ENCODE measurements around the gene BCKDHA. TPM values are rescaled to one million over a fixed set of nuclear protein-coding genes. Genes with fewer than 3 reads are reported as not detected.

The BCKDHA gene
- total and polyA plus RNA-seq, 4 experiments from 2014 or later, result 23.6 to 65.1 (median 43.4) TPM

DNA sequence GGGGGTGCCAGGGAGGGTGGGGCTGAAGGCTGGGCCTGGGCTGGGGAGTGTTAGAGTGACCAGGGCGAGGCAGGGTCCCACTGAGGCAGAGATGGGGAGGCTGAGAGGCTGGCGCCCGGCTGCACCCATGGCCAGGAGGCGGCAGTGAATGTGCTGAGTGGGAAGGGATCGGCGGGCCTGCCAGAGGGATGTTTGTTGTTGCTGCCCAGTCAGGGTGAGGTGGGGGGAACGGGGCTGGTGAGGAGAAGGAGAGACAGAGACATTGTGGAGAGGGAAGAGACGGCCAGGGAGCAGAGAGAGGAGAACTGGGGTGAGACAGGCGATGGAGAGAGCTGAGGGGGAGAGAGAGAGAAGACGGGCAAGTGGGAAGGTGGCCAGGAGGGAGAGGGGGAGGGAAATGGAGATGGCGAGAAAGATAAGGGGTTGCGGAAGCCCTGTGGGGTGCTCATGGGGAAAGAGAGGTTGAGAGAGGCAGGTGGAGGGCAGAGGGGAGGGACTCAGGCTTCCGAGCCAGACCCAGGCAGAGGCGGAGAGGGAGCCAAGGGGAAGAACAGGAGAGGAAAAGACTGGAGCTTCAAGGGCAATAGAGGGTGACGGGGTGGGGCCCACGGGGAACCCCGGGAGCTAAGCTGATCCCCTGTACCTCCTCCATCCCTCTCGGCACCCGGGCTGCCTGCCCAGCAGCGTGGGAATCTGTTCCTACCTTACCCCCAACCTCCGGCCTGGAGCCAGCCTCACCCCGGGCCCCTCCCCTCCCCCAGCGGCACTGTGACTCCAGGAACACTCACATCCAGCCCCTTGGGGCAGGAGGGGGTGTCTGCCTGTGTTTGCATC lies 30.2 kb downstream of the BCKDHA start:
- Histone ChIP-seq H3K4me1 (ENCODE audit: insufficient read depth, low read length) (peaks cover 39% of the 10 kb centered on the region), H3K36me3 (ENCODE audit: insufficient read depth, low read length) (peaks cover 15% of the 10 kb centered on the region), H3K9me3 (ENCODE audit: control insufficient read depth in 1 of 2, low read length in 2 of 2) (no peaks in the 10 kb centered on the region), H3K27me3 (ENCODE audit: insufficient read depth, low read length) (no peaks in the 10 kb centered on the region), H3K4me3 (ENCODE audit: low read length in 2 of 2) (peak overlapping the region; percentile 17 to 33), H3K27ac (ENCODE audit: low read depth, low read length) (peak overlapping the region; percentile 68)
- Mint-ChIP-seq H3K4me3 (peak overlapping the region; percentile 90 to 98 (median 92)), H3K36me3 (peaks cover 19 to 48% of the 10 kb centered on the region in 2 donors), H3K4me1 (peaks cover 18 to 51% (median 34%) of the 10 kb centered on the region in 4 donors), H3K27me3 (no peaks in the 10 kb centered on the region), H3K9me3 (no peaks in the 10 kb centered on the region), H3K27ac (peak overlapping the region; percentile 91 to 98 (median 96))
- DNase-seq, result peak; percentile 49 to 81 (median 59)
- ChIA-PET POLR2A (ENCODE audit: partially characterized antibody) (interaction anchor here (0.6 to 4.3 kb wide), 10 partner anchors 12 to 165 kb away, joined by 3 to 17 read pairs (median 4); partner anchors contain the start of genes B9D2 and DMAC2), CTCF (ENCODE audit: partially characterized antibody) (interaction anchor here (1.0 to 2.5 kb wide), 5 partner anchors 12 to 223 kb away, joined by 3 to 8 read pairs (median 4); no protein-coding TSS in a partner anchor)
- intact Hi-C loops (cut with micrococcal nuclease), result loop anchor here (1.0 kb wide), 2 partner anchors 11 to 31 kb away; partner anchors contain the start of genes BCKDHA, DMAC2 and EXOSC5

DNA sequence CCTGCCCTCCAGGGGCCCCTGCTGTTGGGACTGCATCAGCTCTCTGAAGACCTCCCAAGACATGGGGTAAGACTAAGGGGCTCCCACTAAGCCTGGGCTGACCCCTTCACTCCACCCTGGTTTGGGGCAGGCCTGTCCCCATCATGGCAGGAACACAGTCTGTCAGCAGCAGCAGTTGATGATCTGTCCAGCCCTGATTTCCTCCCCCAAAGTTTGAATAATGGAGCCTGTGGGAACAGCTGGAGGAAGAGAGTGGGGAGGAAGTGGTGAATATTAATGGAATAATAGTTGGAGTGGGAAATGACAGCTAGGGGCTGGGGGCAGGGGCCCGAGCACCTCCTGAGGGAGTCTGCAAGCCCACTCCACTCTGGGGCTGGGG lies 30.9 kb downstream of the BCKDHA start:
- no peaks in the 10 kb centered on the region for H3K9me3 ChIP-seq (ENCODE audit: control insufficient read depth in 1 of 2, low read length in 2 of 2)
- DNase-seq, result no peak
- Mint-ChIP-seq H3K4me3 (peak overlapping the region; percentile 73 to 98 (median 92)), H3K36me3 (peaks cover 19 to 46% of the 10 kb centered on the region in 2 donors), H3K9me3 (no peaks in the 10 kb centered on the region), H3K27me3 (no peaks in the 10 kb centered on the region), H3K4me1 (peaks cover 18 to 51% (median 34%) of the 10 kb centered on the region in 4 donors), H3K27ac (peak overlapping the region; percentile 52 to 96 (median 84))
- ChIA-PET POLR2A (ENCODE audit: partially characterized antibody) (interaction anchor here (0.6 to 4.3 kb wide), 12 partner anchors 11 to 166 kb away, joined by 3 to 17 read pairs (median 4); partner anchors contain the start of genes B9D2 and DMAC2), CTCF (ENCODE audit: partially characterized antibody) (interaction anchor here (1.0 to 2.5 kb wide), 6 partner anchors 10 to 224 kb away, joined by 3 to 8 read pairs (median 4); no protein-coding TSS in a partner anchor)
- H3K27ac ChIP-seq (ENCODE audit: low read depth, low read length), result peak overlapping the region; percentile 68
- H3K4me1 ChIP-seq (ENCODE audit: insufficient read depth, low read length), result peaks cover 39% of the 10 kb centered on the region
- no peaks in the 10 kb centered on the region for H3K27me3 ChIP-seq (ENCODE audit: insufficient read depth, low read length)
- peaks cover 16% of the 10 kb centered on the region for H3K36me3 ChIP-seq (ENCODE audit: insufficient read depth, low read length)
- intact Hi-C loops (cut with micrococcal nuclease), result loop anchor here (1.0 kb wide), 1 partner anchor 31 kb away; the partner anchor contains the start of genes BCKDHA and EXOSC5
- H3K4me3 ChIP-seq (ENCODE audit: low read length in 2 of 2), result peak overlapping the region in 1 of 2 donors; percentile 33

DNA sequence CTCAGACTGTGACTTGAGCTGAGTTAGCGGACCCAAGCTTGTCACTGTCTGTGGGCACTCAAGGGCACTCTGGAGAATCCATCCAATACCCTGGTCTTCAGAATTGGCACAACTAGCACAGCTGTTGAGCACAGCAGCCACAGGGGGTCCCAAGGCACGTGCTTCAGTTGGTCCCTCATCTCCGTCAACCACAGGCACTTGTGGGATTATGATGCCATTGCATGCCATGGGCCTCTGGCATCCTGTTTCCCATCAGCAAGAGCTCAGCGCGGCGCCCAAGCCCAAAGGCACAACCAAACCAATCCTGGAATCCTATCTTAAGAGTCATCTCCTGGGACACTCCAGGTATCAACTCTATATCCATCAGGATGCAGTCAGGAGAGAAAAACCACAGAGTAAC lies 33.3 kb downstream of the BCKDHA start:
- no peak overlapping the region for H3K27ac ChIP-seq (ENCODE audit: low read depth, low read length)
- intact Hi-C loops (cut with micrococcal nuclease), result no loop called here
- no peak overlapping the region for H3K4me3 ChIP-seq (ENCODE audit: low read length in 2 of 2)
- no peak for DNase-seq
- Mint-ChIP-seq H3K9me3 (no peaks in the 10 kb centered on the region), H3K4me1 (peaks cover 18 to 45% (median 30%) of the 10 kb centered on the region in 4 donors), H3K36me3 (peaks cover 23 to 43% of the 10 kb centered on the region in 2 donors), H3K27ac (peak overlapping the region in 3 of 7 donors; percentile 19 to 62 (median 40)), H3K27me3 (no peaks in the 10 kb centered on the region), H3K4me3 (no peak overlapping the region)
- POLR2A ChIA-PET (ENCODE audit: partially characterized antibody), result interaction anchor here (0.8 to 2.1 kb wide), 4 partner anchors 9 to 123 kb away, joined by 4 to 12 read pairs (median 8); partner anchors contain the start of genes B9D2, DMAC2 and TGFB1
- H3K36me3 ChIP-seq (ENCODE audit: insufficient read depth, low read length), result peaks cover 14% of the 10 kb centered on the region
- CTCF ChIA-PET (ENCODE audit: partially characterized antibody), result interaction anchor here (1.1 to 2.0 kb wide), 5 partner anchors 11 to 123 kb away, joined by 3 to 10 read pairs (median 5); partner anchors contain the start of gene B9D2
- H3K9me3 ChIP-seq (ENCODE audit: control insufficient read depth in 1 of 2, low read length in 2 of 2), result no peaks in the 10 kb centered on the region
- H3K4me1 ChIP-seq (ENCODE audit: insufficient read depth, low read length), result peaks cover 29% of the 10 kb centered on the region
- H3K27me3 ChIP-seq (ENCODE audit: insufficient read depth, low read length), result no peaks in the 10 kb centered on the region

DNA sequence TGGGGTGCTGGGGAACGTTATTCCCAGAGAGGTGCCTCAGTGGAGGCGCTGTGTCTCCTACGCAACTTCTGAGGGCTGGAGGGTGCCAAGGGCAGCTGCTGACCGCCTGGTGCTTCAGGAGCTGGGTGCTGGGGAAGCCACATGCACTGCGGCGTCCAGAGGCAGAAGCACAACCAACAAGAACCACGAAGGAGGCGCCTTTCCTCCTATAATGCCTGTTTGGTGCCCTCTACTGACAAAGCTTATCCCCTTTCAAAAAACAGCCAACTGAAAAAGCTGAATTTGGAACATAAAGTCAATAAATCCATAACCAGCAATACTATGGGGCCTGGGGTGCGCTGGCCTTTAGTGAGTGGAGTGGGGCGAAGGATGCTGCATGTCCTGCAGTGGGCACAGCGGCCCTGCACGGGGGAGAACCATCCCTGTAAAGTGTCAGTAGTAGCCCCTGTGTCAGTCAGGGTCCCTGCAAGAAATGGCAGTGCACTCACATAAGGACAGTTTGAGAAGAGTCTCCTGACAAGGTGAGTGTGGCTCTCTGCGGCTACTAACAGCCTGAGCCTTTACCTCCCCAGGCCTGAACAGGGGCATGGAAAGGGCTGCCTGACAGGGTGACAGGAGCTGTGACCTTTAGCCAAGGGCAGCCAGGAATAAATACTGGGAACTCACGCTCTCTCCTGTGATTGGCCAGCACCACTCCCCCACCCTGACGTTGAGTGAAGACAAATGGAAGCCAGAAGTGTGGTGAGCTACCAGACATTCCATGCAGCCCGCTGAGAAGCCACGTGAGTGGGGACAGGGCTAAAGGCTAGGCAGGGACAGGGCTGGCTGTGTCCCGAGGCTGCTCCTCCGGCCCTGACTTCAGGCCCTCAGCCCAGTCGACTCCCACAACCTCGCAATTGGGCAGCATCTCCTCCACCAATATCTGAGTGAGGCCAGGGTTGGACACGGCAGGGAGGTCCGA lies 34.1 kb downstream of the BCKDHA start:
- Histone ChIP-seq H3K4me3 (ENCODE audit: low read length in 2 of 2) (no peak overlapping the region), H3K9me3 (ENCODE audit: control insufficient read depth in 1 of 2, low read length in 2 of 2) (no peaks in the 10 kb centered on the region), H3K27me3 (ENCODE audit: insufficient read depth, low read length) (no peaks in the 10 kb centered on the region), H3K4me1 (ENCODE audit: insufficient read depth, low read length) (peaks cover 29% of the 10 kb centered on the region), H3K36me3 (ENCODE audit: insufficient read depth, low read length) (peaks cover 14% of the 10 kb centered on the region), H3K27ac (ENCODE audit: low read depth, low read length) (no peak overlapping the region)
- Mint-ChIP-seq H3K4me3 (no peak overlapping the region), H3K27ac (peak overlapping the region in 3 of 7 donors; percentile 22 to 62 (median 40)), H3K4me1 (peaks cover 19 to 44% (median 30%) of the 10 kb centered on the region in 4 donors), H3K36me3 (peaks cover 26 to 42% of the 10 kb centered on the region in 2 donors), H3K27me3 (no peaks in the 10 kb centered on the region), H3K9me3 (no peaks in the 10 kb centered on the region)
- intact Hi-C loops (cut with micrococcal nuclease), result no loop called here
- POLR2A ChIA-PET (ENCODE audit: partially characterized antibody), result interaction anchor here (0.8 to 2.1 kb wide), 6 partner anchors 8 to 124 kb away, joined by 3 to 12 read pairs (median 4); partner anchors contain the start of genes B9D2, DMAC2 and TGFB1
- CTCF ChIA-PET (ENCODE audit: partially characterized antibody), result interaction anchor here (0.6 to 2.0 kb wide), 8 partner anchors 9 to 227 kb away, joined by 3 to 10 read pairs (median 4); partner anchors contain the start of gene B9D2
- no peak for DNase-seq

DNA sequence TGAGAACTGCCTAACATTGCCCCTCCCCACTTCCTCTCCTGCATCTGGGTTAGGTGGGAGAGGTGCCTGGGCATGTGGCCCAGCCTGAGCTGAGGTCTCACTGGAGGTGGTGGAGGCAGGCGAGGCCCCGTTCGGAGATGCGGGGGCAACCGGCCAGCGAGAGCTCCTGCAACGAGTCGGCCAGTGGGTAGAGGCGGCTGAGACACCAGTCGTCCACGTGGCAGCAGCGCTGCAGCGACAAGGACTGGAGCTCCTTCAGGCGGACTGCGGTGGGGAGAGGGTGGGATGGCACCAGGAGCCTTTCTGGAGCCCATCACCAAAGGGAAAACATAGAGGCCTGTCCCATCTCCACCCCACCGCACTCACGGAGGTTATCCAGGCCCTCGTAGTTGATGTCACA lies 35.6 kb downstream of the BCKDHA start:
- DNase-seq, result no peak
- Mint-ChIP-seq H3K27ac (peak overlapping the region in 1 of 7 donors; percentile 47), H3K9me3 (no peaks in the 10 kb centered on the region), H3K4me3 (no peak overlapping the region), H3K27me3 (no peaks in the 10 kb centered on the region), H3K4me1 (peaks cover 16 to 36% (median 25%) of the 10 kb centered on the region in 4 donors), H3K36me3 (peaks cover 30 to 37% of the 10 kb centered on the region in 2 donors)
- H3K4me3 ChIP-seq (ENCODE audit: low read length in 2 of 2), result no peak overlapping the region
- peaks cover 20% of the 10 kb centered on the region for H3K4me1 ChIP-seq (ENCODE audit: insufficient read depth, low read length)
- peaks cover 14% of the 10 kb centered on the region for H3K36me3 ChIP-seq (ENCODE audit: insufficient read depth, low read length)
- H3K27ac ChIP-seq (ENCODE audit: low read depth, low read length), result no peak overlapping the region
- CTCF ChIA-PET (ENCODE audit: partially characterized antibody), result interaction anchor here (0.5 to 0.9 kb wide), 3 partner anchors 16 to 249 kb away, joined by 3 read pairs; no protein-coding TSS in a partner anchor
- intact Hi-C loops (cut with micrococcal nuclease), result no loop called here
- H3K9me3 ChIP-seq (ENCODE audit: control insufficient read depth in 1 of 2, low read length in 2 of 2), result no peaks in the 10 kb centered on the region
- H3K27me3 ChIP-seq (ENCODE audit: insufficient read depth, low read length), result no peaks in the 10 kb centered on the region
- POLR2A ChIA-PET (ENCODE audit: partially characterized antibody), result interaction anchor here (0.6 to 0.7 kb wide), 2 partner anchors 129 to 153 kb away, joined by 3 read pairs; no protein-coding TSS in a partner anchor

DNA sequence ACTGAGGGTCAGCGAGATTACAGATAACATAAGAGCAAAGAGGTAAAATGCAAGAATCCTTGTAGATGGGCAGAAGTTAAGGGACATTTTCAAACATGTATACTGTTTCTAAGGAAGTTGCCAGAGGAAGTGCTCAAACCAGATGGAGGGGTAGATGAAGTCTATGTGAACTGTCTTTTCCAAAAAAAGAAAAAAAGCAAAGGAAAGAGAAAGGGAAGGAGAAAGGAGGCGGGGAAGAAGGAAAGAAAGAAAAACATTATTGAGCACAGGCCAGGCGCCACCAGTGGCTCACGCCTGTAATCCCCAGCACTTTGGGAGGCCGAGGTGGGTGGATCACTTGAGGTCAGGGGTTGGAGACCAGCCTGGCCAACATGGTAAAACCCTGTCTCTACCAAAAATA lies 36.8 kb downstream of the BCKDHA start:
- Mint-ChIP-seq H3K4me3 (no peak overlapping the region), H3K27ac (no peak overlapping the region), H3K9me3 (no peaks in the 10 kb centered on the region), H3K4me1 (peaks cover 14 to 23% (median 19%) of the 10 kb centered on the region in 4 donors), H3K36me3 (peaks cover 30 to 33% of the 10 kb centered on the region in 2 donors), H3K27me3 (no peaks in the 10 kb centered on the region)
- ChIA-PET CTCF (ENCODE audit: partially characterized antibody) (no interaction called here), POLR2A (ENCODE audit: partially characterized antibody) (no interaction called here)
- H3K27me3 ChIP-seq (ENCODE audit: insufficient read depth, low read length), result no peaks in the 10 kb centered on the region
- H3K27ac ChIP-seq (ENCODE audit: low read depth, low read length), result no peak overlapping the region
- H3K36me3 ChIP-seq (ENCODE audit: insufficient read depth, low read length), result peaks cover 14% of the 10 kb centered on the region
- H3K9me3 ChIP-seq (ENCODE audit: control insufficient read depth in 1 of 2, low read length in 2 of 2), result no peaks in the 10 kb centered on the region
- H3K4me3 ChIP-seq (ENCODE audit: low read length in 2 of 2), result no peak overlapping the region
- peaks cover 20% of the 10 kb centered on the region for H3K4me1 ChIP-seq (ENCODE audit: insufficient read depth, low read length)
- no peak for DNase-seq
- intact Hi-C loops (cut with micrococcal nuclease), result no loop called here

Data from CD4-positive, alpha-beta memory T cell (primary cell).